ENCODE results near the gene RHOBTB3. TPM values are rescaled to one million over a fixed set of nuclear protein-coding genes. Genes with fewer than 3 reads are reported as not detected.

RHOBTB3 gene
- total and polyA plus RNA-seq, 11 donors = 24.3 to 116 (median 82.1) TPM

GRCh38 chr5:95721582-95722295, 9.4 kb upstream of the RHOBTB3 start:
- Histone ChIP-seq H3K4me3 (no peak overlapping the region), H3K4me1 (peaks cover 0 to 49% (median 24%) of the 10 kb centered on the region in 12 donors), H3K27me3 (no peaks in the 10 kb centered on the region), H3K9me3 (no peaks in the 10 kb centered on the region), H3K27ac (no peak overlapping the region), H3K36me3 (no peaks in the 10 kb centered on the region)
- TF ChIP-seq CTCF (IDR thresholded peaks at IDR 0.05) = no peak
- no peak for TF ChIP-seq POLR2A (IDR thresholded peaks at IDR 0.05)
- intact Hi-C loops (cut with DNase I) = no loop called here
- no peak for DNase-seq
- 41 to 61% (median 54%) methylated on average over 1 of the region's 1 CpG for WGBS, 4 donors
- ATAC-seq = no peak

- intact Hi-C loops (cut with DNase I) = no loop called here
- DNase-seq = peak in 2 of 5 donors; percentile 31 to 36
- Histone ChIP-seq H3K27ac (peak overlapping the region in 1 of 12 donors; percentile 22), H3K9me3 (no peaks in the 10 kb centered on the region), H3K4me1 (peaks cover 0 to 69% (median 41%) of the 10 kb centered on the region in 12 donors), H3K27me3 (no peaks in the 10 kb centered on the region), H3K4me3 (no peak overlapping the region), H3K36me3 (no peaks in the 10 kb centered on the region)
- TF ChIP-seq POLR2A (IDR thresholded peaks at IDR 0.05) (no peak), CTCF (IDR thresholded peaks at IDR 0.05) (no peak)
- ATAC-seq = peak in 3 of 4 donors; percentile 66 to 84 (median 68)
- 60 to 68% (median 65%) methylated on average over 5 of the region's 5 CpGs for WGBS, 4 donors
Measured at GRCh38 chr5:95723632-95724369, 7.3 kb upstream of the RHOBTB3 start.

- Histone ChIP-seq H3K4me3 (no peak overlapping the region), H3K27me3 (no peaks in the 10 kb centered on the region), H3K9me3 (no peaks in the 10 kb centered on the region), H3K4me1 (peaks cover 0 to 75% (median 45%) of the 10 kb centered on the region in 12 donors), H3K36me3 (no peaks in the 10 kb centered on the region), H3K27ac (peak overlapping the region in 3 of 12 donors; percentile 11 to 22 (median 14))
- WGBS, 4 donors = 68 to 80% (median 73%) methylated on average over 5 of the region's 5 CpGs
- no peak for DNase-seq
- ATAC-seq = no peak
- intact Hi-C loops (cut with DNase I) = loop anchor here in 1 of 10 donors (5.0 kb wide), 1 partner anchor 58 kb away; no protein-coding TSS in a partner anchor
- TF ChIP-seq POLR2A (IDR thresholded peaks at IDR 0.05) = no peak
- no peak for TF ChIP-seq CTCF (IDR thresholded peaks at IDR 0.05)
Measured at GRCh38 chr5:95725071-95725820, 5.9 kb upstream of the RHOBTB3 start.
